Measurements from ENCODE around the gene VARS2. TPM values are rescaled to one million over a fixed set of nuclear protein-coding genes. Genes with fewer than 3 reads are reported as not detected.

Gene VARS2
- total RNA-seq, 1 experiment from 2014 or later, result 39.8 TPM

GRCh38 chr6:30914854-30915590 lies 984 bp downstream of the VARS2 start:
- TF ChIP-seq POLR2A (IDR thresholded peaks at IDR 0.05; ENCODE audit: borderline replicate concordance, extremely low read depth, insufficient read depth, insufficient read length) (peak; percentile 2), ELF1 (IDR thresholded peaks at IDR 0.05; ENCODE audit: borderline replicate concordance, low read depth) (no peak)
- Histone ChIP-seq H3K9me2 (ENCODE audit: insufficient read depth) (no peaks in the 10 kb centered on the region), H3K27ac (ENCODE audit: low read depth, low read length) (peak overlapping the region; percentile 71), H3K4me1 (ENCODE audit: control insufficient read depth in 1 of 2, insufficient read depth in 2 of 2, low read length in 2 of 2) (peaks cover 9 to 25% of the 10 kb centered on the region in 2 experiments; a peak in 3 of 4 replicates), H3K27me3 (ENCODE audit: insufficient read depth, low read length) (no peaks in the 10 kb centered on the region), H3K4me2 (ENCODE audit: low read length) (peak overlapping the region; percentile 87), H3K9me3 (ENCODE audit: control insufficient read depth in 1 of 2, insufficient read depth in 1 of 2, low read depth in 1 of 2, low read length in 2 of 2) (no peaks in the 10 kb centered on the region), H3K4me3 (replicated peaks in 1 of 2; ENCODE audit: low read depth in 1 of 2, low read length in 2 of 2) (peak overlapping the region; percentile 58 to 72), H3K79me2 (ENCODE audit: insufficient read depth, low read length) (no peaks in the 10 kb centered on the region; the same call in 1 of the 2 replicates), H3K36me3 (ENCODE audit: control insufficient read depth in 1 of 2, insufficient read depth in 2 of 2, low read length in 2 of 2) (peaks cover 14 to 34% of the 10 kb centered on the region in 2 experiments; a peak in 3 of 4 replicates), H4K20me1 (ENCODE audit: insufficient read depth) (no peaks in the 10 kb centered on the region), H2AFZ (ENCODE audit: low read depth, low read length, poor library complexity, severe bottlenecking) (no peak overlapping the region), H3K9ac (ENCODE audit: low read length) (peak overlapping the region; percentile 83)
- BruUV-seq (replicated peaks), result no TSS peak
- ATAC-seq (no peak), DNase-seq (ENCODE audit: low read depth, low spot score) (no peak)
- CTCF ChIA-PET, result interaction anchor here (0.7 to 5.0 kb wide), 16 partner anchors 8 to 200 kb away, joined by 3 to 66 read pairs (median 6); partner anchors contain the start of genes PSORS1C1 and SFTA2
- RAD21 ChIA-PET (ENCODE audit: low non-redundant PET in 1 of 2, low total read pairs in 2 of 2, uncharacterized antibody in 2 of 2, unreplicated experiment in 2 of 2), result interaction anchor here (1.0 to 1.2 kb wide), 6 partner anchors 28 to 172 kb away, joined by 3 to 8 read pairs (median 4); no protein-coding TSS in a partner anchor
- POLR2A ChIA-PET, result no interaction called here
- intact Hi-C loops (cut with micrococcal nuclease), result loop anchor here (1.0 to 2.0 kb wide), 6 partner anchors 87 to 278 kb away; no protein-coding TSS in a partner anchor

- ChIA-PET RAD21 (ENCODE audit: low non-redundant PET in 1 of 2, low total read pairs in 2 of 2, uncharacterized antibody in 2 of 2, unreplicated experiment in 2 of 2) (interaction anchor here (0.6 to 1.2 kb wide), 8 partner anchors 27 to 172 kb away, joined by 3 to 8 read pairs (median 4); no protein-coding TSS in a partner anchor), CTCF (interaction anchor here (0.6 to 5.0 kb wide), 17 partner anchors 9 to 200 kb away, joined by 3 to 66 read pairs (median 5); partner anchors contain the start of genes PSORS1C1 and SFTA2), POLR2A (interaction anchor here (1.3 kb wide), 1 partner anchor 155 kb away, joined by 4 read pairs; no protein-coding TSS in a partner anchor)
- Histone ChIP-seq H3K9me2 (ENCODE audit: insufficient read depth) (no peaks in the 10 kb centered on the region), H3K4me1 (ENCODE audit: control insufficient read depth in 1 of 2, insufficient read depth in 2 of 2, low read length in 2 of 2) (peaks cover 9 to 25% of the 10 kb centered on the region in 2 experiments; a peak in 3 of 4 replicates), H3K27ac (ENCODE audit: low read depth, low read length) (no peak overlapping the region; the same call in 1 of the 2 replicates), H3K4me3 (replicated peaks in 1 of 2; ENCODE audit: low read depth in 1 of 2, low read length in 2 of 2) (no peak overlapping the region), H3K9me3 (ENCODE audit: control insufficient read depth in 1 of 2, insufficient read depth in 1 of 2, low read depth in 1 of 2, low read length in 2 of 2) (no peaks in the 10 kb centered on the region), H4K20me1 (ENCODE audit: insufficient read depth) (no peaks in the 10 kb centered on the region), H3K79me2 (ENCODE audit: insufficient read depth, low read length) (no peaks in the 10 kb centered on the region; the same call in 1 of the 2 replicates), H3K4me2 (ENCODE audit: low read length) (peak overlapping the region; percentile 87; the same call in 1 of the 2 replicates), H3K9ac (ENCODE audit: low read length) (no peak overlapping the region), H3K27me3 (ENCODE audit: insufficient read depth, low read length) (no peaks in the 10 kb centered on the region), H2AFZ (ENCODE audit: low read depth, low read length, poor library complexity, severe bottlenecking) (no peak overlapping the region), H3K36me3 (ENCODE audit: control insufficient read depth in 1 of 2, insufficient read depth in 2 of 2, low read length in 2 of 2) (peaks cover 15 to 36% of the 10 kb centered on the region in 2 experiments; a peak in 3 of 4 replicates)
- intact Hi-C loops (cut with micrococcal nuclease), result loop anchor here (1.0 to 2.0 kb wide), 5 partner anchors 155 to 277 kb away; no protein-coding TSS in a partner anchor
- TF ChIP-seq CTCF (IDR thresholded peaks at IDR 0.05 in 2 of 3, conservative IDR thresholded peaks at IDR 0.05 in 1 of 3; ENCODE audit: borderline replicate concordance in 1 of 3, insufficient read depth in 1 of 3, low read depth in 2 of 3, low read length in 2 of 3) (peak in 2 of 3 experiments; percentile 63 to 66; a peak in 4 of 6 replicates), YY1 (IDR thresholded peaks at IDR 0.05; ENCODE audit: extremely low read depth, insufficient replicate concordance, low read depth, low read length) (no peak)
- ATAC-seq (peak; percentile 48), DNase-seq (ENCODE audit: low read depth, low spot score) (peak; percentile 55)
- no TSS peak for BruUV-seq (replicated peaks)
Observed at GRCh38 chr6:30915591-30915946, 1.5 kb downstream of the VARS2 start.
